AG04450 (cell line): Measurements from ENCODE around the gene MN1. TPM values are rescaled to one million over a fixed set of nuclear protein-coding genes. Genes with fewer than 3 reads are reported as not detected.

Experiments
- CTCF ChIA-PET: fragments of 300-600, 350-600 bp; formaldehyde crosslinking; extraction: SDS; loops from one replicate; lab custom pipeline; 2022; ENCODE audit warnings: antibody characterized with exemption, inconsistent platforms; lab: Charles Lee
- POLR2A ChIA-PET: fragments of 350-600 bp; formaldehyde crosslinking; extraction: SDS; loops from one replicate; lab custom pipeline; 2021; ENCODE audit warnings: antibody characterized with exemption, inconsistent platforms; lab: Yijun Ruan, JAX
- DNase-seq: peaks from one replicate; pipeline ENCODE4 v3.0.0-alpha.2; 2011; ENCODE audit warnings: low read depth, low spot score
- H3K27ac ChIP-seq: one replicate; pipeline ENCODE4 v1.5.1; 2012; ENCODE audit warnings: low read depth, low read length, control low read depth
- H3K27me3 ChIP-seq: one replicate; pipeline ENCODE4 v1.6.0; 2012; ENCODE audit warnings: low read length; ENCODE audit not compliant: control insufficient read depth, insufficient read depth
- H3K4me3 ChIP-seq: 2 replicates; pipeline ENCODE4 v1.5.1; 2011; ENCODE audit warnings: mild to moderate bottlenecking, low read depth, low read length, control low read depth
- H3K9me3 ChIP-seq: 2 replicates; pipeline ENCODE4 v1.5.1; 2012; ENCODE audit warnings: low read length; ENCODE audit not compliant: control insufficient read depth, insufficient read depth
- polyA plus RNA-seq: library from polyadenylated mRNA; depleted of rRNA; stranded (reverse); fragments of >200 nt; gene quantifications from 2 replicates; pipeline ENCODE4 v1.2.3, GENCODE V29; 2011
- TF ChIP-seq, protein P1 (sequence below): IDR thresholded peaks from 2 replicates; pipeline ENCODE4 v1.5.1; 2011; ENCODE audit warnings: low read depth, low read length, control low read depth, inconsistent platforms

MN1 gene
- polyA plus RNA-seq, 1 experiment = 2.7 TPM

DNA sequence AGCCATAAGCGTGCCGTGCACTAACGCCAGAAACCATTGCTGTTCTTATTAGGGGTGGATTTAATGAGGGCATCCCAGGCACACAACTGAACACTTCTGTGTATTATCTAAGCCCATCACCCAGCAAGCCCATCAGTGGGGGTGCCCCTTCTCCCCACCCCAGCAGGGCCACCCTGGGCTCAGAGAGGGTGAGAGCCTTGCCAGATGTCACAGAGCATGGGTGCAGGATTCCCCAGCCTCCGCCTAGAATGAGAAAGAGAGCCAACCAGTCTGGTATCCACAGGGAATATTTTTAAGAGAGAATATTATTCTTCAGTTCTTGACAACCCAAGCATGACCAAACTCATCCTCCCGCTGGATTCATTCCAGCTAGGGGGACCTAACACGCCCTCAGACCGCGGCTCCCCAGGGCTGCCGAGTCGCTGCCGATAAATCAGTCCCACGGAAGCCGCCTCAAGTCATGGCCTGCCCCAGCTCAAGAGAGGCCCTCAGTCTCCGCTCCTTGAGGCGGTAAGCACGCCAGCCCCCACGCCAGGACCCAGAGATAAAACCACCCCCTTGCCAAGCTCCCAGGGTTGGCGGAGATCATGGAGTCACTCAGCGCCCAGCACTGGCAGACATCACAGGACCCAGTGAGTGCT lies 47.2 kb downstream of the MN1 start:
- ChIA-PET CTCF (no interaction called here), POLR2A (no interaction called here)
- Histone ChIP-seq H3K27me3 (peaks cover 10% of the 10 kb centered on the region), H3K27ac (no peak overlapping the region), H3K9me3 (no peaks in the 10 kb centered on the region), H3K4me3 (no peak overlapping the region)
- no peak for DNase-seq
- TF ChIP-seq, protein P1, sequence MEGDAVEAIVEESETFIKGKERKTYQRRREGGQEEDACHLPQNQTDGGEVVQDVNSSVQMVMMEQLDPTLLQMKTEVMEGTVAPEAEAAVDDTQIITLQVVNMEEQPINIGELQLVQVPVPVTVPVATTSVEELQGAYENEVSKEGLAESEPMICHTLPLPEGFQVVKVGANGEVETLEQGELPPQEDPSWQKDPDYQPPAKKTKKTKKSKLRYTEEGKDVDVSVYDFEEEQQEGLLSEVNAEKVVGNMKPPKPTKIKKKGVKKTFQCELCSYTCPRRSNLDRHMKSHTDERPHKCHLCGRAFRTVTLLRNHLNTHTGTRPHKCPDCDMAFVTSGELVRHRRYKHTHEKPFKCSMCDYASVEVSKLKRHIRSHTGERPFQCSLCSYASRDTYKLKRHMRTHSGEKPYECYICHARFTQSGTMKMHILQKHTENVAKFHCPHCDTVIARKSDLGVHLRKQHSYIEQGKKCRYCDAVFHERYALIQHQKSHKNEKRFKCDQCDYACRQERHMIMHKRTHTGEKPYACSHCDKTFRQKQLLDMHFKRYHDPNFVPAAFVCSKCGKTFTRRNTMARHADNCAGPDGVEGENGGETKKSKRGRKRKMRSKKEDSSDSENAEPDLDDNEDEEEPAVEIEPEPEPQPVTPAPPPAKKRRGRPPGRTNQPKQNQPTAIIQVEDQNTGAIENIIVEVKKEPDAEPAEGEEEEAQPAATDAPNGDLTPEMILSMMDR = no peak

DNA sequence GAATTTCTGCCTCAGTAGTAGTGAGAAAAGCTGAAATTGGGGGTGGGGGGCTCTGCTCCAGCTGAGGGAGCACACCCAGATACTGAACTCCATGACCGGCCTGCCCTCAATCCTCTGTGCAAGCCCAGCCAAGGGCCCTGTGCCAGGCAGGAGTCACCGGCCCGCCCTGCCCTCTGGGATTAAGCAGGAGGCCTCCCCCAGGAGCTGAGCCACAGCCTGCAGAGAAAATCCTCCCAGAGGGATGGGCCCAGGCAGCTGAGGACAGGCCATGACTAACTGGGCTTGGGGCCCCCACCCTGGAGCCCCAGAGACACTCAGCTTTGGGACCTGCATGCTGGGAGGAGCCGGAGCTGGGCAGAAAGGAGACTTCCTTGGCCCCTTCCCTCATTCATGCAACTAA lies 48.8 kb downstream of the MN1 start:
- TF ChIP-seq, protein P1 = no peak
- Histone ChIP-seq H3K27me3 (peaks cover 10% of the 10 kb centered on the region), H3K4me3 (no peak overlapping the region), H3K27ac (no peak overlapping the region), H3K9me3 (no peaks in the 10 kb centered on the region)
- CTCF ChIA-PET = no interaction called here
- DNase-seq = no peak
- POLR2A ChIA-PET = no interaction called here

DNA sequence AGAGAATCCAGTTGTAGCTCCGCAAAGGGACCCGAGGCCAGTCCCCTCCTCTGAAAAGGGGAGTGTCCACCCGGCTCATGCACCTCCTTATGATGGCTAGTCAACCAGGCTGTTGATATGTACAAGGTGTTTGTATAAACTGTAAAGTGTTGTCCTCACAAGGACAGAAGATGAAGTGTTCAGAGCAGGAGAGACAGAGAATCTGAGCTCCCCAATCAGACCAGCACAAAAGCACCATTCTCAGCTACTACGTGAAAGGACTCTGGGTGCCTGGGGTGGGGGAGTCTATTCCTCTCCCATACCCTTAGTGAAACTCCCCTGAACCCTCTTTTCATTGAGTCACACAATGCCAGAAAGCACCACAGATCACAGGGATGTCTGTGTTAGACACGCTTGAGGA lies 49.4 kb downstream of the MN1 start:
- H3K27ac ChIP-seq = no peak overlapping the region
- TF ChIP-seq, protein P1 = no peak
- no peaks in the 10 kb centered on the region for H3K9me3 ChIP-seq
- DNase-seq = no peak
- no peak overlapping the region for H3K4me3 ChIP-seq
- ChIA-PET CTCF (interaction anchor here (0.6 kb wide), 1 partner anchor 33 kb away, joined by 3 read pairs; no protein-coding TSS in a partner anchor), POLR2A (no interaction called here)
- H3K27me3 ChIP-seq = peaks cover 13% of the 10 kb centered on the region

DNA sequence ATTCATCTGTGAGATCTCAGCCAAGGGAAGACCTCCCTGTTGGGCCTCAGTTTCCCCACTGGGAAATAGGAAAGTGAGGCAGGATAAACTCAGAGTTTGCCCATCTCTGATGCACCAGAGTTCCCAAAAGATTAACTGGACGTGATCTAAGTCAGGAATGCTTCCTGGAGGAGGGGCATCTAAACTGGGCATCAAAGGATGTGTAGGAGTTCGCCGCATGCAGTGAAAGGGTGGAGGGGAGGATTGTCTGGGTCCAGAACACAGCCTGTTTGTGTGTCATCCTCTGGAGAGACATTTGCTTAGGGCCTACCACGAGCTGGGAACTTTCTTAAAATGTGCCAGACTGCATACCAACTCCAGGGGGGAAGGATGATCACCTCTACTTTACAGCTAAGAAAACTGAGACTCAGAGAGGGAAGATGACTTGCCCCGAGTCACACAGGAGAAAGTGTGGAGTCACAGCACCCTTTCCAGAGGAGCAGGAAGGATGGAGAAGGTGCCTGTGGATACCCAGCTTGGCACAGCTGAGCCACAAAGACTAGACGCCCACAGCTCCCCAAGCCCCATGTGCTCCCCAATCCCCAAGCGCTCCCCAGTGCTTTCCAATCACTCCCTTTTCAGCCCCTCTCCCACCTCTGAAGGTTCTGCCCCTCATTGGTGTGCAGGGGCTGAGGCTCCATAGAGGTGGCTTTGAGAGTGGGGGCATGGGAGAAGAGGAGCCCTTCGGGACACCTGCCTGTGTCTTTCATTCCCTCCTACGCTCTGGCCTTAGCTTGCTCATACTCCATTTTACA lies 50.1 kb downstream of the MN1 start:
- H3K4me3 ChIP-seq = no peak overlapping the region
- no peak overlapping the region for H3K27ac ChIP-seq
- POLR2A ChIA-PET = no interaction called here
- no peaks in the 10 kb centered on the region for H3K9me3 ChIP-seq
- TF ChIP-seq, protein P1 = no peak
- DNase-seq = no peak
- CTCF ChIA-PET = interaction anchor here (0.6 kb wide), 1 partner anchor 34 kb away, joined by 3 read pairs; no protein-coding TSS in a partner anchor
- peaks cover 13% of the 10 kb centered on the region for H3K27me3 ChIP-seq

DNA sequence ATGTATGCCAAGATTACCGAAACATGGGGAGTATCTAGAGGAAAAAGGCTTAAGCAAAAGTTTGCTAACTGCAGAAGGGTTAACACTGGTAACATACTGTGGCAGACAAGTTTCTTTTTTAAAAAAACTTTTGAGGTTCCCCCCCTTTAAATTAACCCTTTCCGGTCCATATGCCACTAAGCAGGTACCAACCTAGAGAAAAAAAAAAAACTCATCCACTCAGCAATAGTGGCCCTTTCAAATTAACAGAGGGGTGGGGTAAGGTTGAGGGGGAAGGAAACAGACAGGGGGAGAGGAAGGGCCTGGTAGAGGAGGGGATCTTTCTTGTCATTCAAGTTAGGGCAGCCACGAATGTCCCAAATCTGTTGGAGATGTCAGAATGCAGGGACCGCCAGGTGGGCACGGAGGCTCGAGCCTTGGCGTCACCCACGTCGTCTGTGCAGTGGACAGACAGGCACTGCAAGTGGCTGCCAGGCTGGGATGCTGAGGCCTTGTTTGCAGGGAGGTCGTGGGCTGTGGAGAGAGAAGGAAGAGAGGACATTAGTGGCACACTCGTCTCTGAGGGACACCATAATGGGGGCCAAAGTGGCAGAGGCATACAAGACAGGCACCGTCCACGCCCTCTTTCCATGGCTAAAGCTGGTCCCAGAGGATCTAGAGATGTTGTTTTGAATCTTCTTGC lies 50.8 kb downstream of the MN1 start:
- H3K27ac ChIP-seq = no peak overlapping the region
- DNase-seq = no peak
- CTCF ChIA-PET = no interaction called here
- no peaks in the 10 kb centered on the region for H3K9me3 ChIP-seq
- TF ChIP-seq, protein P1 = no peak
- no peak overlapping the region for H3K4me3 ChIP-seq
- POLR2A ChIA-PET = no interaction called here
- peaks cover 13% of the 10 kb centered on the region for H3K27me3 ChIP-seq
